AG09319 (cell line): ENCODE measurements around the gene WASF2.
"Not testable (repeated sequence)": the region's sequence is repeated elsewhere in the genome, so short reads cannot be mapped to it uniquely, and the experiment has no call there.

Experiments
- DNase-seq: peaks from one replicate; pipeline ENCODE4 v3.0.0-alpha.2; 2010; ENCODE audit warnings: low read depth; ENCODE audit errors: extremely low read depth
- CTCF ChIP-seq: IDR thresholded peaks from 2 replicates; pipeline ENCODE4 v1.5.1; 2011; ENCODE audit warnings: low read depth, mild to moderate bottlenecking, inconsistent platforms, low read length, moderate library complexity

The WASF2 gene

GRCh38 chr1:27409669-27410068 is 80.3 kb downstream of the WASF2 start:
- no peak for TF ChIP-seq CTCF
- no peak for DNase-seq

- TF ChIP-seq CTCF: no peak
- no peak for DNase-seq
Measured at GRCh38 chr1:27408151-27408550, 81.8 kb downstream of the WASF2 start.

GRCh38 chr1:27406791-27407190 is 83.2 kb downstream of the WASF2 start:
- not testable (repeated sequence) for DNase-seq

- no peak for DNase-seq
- TF ChIP-seq CTCF: no peak
Measured at GRCh38 chr1:27406362-27406680, 83.6 kb downstream of the WASF2 start.

GRCh38 chr1:27405598-27406361 is 84.2 kb downstream of the WASF2 start:
- DNase-seq: not testable (repeated sequence)

- TF ChIP-seq CTCF: no peak
- DNase-seq: no peak
Measured at GRCh38 chr1:27405074-27405473, 84.9 kb downstream of the WASF2 start.

GRCh38 chr1:27403931-27404330 is 86.0 kb downstream of the WASF2 start:
- no peak for TF ChIP-seq CTCF
- no peak for DNase-seq

- TF ChIP-seq CTCF: peak; percentile 28
- DNase-seq: no peak
Measured at GRCh38 chr1:27403065-27403726, 86.8 kb downstream of the WASF2 start.
